Measurements from ENCODE around the gene CNTN3.

GRCh38 chr3:74621581-74621980 lies 7.1 kb upstream of the CNTN3 start:
- TF ChIP-seq, protein P1, sequence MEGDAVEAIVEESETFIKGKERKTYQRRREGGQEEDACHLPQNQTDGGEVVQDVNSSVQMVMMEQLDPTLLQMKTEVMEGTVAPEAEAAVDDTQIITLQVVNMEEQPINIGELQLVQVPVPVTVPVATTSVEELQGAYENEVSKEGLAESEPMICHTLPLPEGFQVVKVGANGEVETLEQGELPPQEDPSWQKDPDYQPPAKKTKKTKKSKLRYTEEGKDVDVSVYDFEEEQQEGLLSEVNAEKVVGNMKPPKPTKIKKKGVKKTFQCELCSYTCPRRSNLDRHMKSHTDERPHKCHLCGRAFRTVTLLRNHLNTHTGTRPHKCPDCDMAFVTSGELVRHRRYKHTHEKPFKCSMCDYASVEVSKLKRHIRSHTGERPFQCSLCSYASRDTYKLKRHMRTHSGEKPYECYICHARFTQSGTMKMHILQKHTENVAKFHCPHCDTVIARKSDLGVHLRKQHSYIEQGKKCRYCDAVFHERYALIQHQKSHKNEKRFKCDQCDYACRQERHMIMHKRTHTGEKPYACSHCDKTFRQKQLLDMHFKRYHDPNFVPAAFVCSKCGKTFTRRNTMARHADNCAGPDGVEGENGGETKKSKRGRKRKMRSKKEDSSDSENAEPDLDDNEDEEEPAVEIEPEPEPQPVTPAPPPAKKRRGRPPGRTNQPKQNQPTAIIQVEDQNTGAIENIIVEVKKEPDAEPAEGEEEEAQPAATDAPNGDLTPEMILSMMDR (IDR thresholded peaks at IDR 0.05) = no peak
- no peak for TF ChIP-seq POLR2A (IDR thresholded peaks at IDR 0.05)

All from body of pancreas (tissue), 4 donors.